NCI-H2081 (cell line): ENCODE results near the gene SURF2.
A peak's percentile ranks its signal among the peaks of the same experiment; 100 is the strongest.
"Not testable (repeated sequence)": the region's sequence is repeated elsewhere in the genome, so short reads cannot be mapped to it uniquely, and the experiment has no call there.

Source experiments
- DNase-seq, 2 experiments: peaks; one replicate each; lab custom pipeline; 2025; lab: John Stamatoyannopoulos, UW

The SURF2 gene

DNA sequence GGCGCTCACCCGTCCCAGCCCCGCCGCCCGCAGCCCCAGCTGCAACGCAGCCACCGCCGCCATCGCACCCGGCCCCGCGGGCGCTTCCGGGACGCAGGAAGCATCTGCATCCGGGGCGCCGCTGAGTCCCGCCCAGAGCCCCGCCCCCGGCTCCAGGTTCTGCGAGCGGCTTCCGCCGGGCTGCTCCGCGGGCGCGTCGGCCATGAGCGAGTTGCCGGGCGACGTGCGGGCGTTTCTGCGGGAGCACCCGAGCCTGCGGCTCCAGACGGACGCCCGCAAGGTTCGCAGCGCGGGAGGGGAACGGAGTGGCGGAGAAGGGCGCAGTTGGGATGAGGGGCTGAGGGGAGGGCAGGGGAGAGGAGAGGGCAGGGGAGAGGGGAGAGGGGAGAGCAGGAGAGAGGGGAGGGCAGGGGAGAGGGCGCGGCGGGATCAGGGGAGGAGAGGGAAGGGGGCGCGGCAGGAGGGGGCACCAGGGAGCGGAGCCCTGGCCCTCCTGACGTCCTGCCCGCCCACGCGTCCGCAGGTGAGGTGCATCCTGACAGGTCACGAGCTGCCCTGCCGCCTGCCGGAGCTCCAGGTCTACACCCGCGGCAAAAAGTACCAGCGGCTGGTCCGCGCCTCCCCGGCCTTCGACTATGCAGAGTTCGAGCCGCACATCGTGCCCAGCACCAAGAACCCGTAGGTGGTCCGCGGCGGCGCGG, at the start of gene SURF2, which contains the start of gene SURF1:
SURF2 (plus strand) TSS at position 160 of the 701 bp plus-strand sequence; CDS start at position 203, 43 bp downstream.
SURF1 (minus strand) TSS at position 97 of the 701 bp plus-strand sequence; CDS start at position 63, 34 bp downstream.
- peak; percentile 84 to 90 for DNase-seq

DNA sequence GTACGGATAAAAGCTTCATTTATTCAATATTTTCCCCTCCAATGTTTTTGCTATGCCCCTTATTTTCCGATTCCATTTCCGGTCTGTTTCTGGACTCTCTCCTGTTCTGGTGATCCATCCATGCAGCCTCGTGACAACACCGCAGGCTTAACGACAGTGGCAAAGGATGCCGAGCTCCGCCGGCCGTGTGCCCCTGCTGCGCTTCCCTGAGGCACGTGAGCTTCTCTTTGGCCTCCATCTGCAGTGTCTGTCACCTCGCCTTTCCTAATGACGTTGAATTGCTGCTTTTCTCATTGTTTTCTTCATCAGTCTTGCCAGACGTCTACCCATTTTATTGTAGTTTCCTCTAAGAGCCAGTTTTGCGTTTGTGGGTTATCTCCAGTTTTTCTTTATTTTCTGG, 49.0 kb upstream of the SURF2 start:
- no peak for DNase-seq

DNA sequence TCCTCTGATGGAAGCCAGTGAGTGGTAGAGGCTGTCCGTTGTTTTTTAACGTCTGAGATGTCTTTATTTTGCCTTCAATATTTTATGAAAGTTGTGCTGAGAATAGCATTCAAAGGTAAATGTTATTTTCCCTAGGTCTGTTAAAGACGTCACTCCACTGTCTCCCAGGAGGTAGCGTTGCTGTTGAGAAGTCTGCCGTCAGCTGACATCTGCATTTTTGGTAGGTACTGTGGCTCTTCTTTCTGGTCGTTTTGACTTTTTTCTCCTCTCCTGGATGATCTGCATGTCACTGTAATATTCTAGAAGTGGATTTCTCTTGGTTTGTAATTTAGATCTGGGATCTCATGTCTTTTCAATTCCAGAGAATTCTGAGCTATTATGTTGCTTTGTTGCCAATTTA, 46.7 kb upstream of the SURF2 start:
- DNase-seq: no peak

DNA sequence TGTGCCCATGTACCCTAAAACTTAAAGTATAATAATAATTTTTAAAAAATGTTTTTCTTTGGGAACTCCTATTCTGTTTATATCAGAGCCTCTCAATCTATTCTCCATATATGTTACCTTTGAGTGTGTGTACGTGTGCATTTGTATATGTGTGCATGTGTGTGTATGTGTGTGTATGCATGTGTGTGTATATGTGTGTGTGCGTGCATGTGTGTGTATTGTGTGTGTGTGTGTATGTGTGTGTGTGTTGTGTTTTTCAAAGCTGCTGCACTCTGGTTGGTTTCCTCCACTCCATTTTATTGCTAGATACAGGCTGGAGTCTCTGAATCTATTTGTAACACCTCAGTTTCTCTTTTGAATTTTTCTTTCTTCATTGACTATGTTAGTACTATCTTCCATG, 40.4 kb upstream of the SURF2 start:
- no peak for DNase-seq

DNA sequence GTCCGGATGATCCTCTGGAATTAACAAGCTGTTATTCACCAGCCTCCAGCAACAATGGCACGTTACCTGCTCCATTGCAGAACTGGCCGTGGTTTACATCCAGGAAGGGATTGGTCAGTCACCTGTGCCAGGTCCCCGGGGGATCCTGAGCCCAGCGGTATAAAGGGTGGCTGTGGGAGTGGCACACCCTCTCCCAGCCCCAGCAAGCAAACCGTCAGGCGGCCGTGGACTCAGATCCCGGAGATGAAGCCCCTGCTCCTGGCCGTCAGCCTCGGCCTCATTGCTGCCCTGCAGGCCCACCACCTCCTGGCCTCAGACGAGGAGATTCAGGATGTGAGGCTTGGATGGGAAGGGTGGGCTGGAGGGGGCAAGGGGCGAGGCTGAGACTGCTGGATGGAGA, 38.8 kb upstream of the SURF2 start:
- DNase-seq: not testable (repeated sequence)

DNA sequence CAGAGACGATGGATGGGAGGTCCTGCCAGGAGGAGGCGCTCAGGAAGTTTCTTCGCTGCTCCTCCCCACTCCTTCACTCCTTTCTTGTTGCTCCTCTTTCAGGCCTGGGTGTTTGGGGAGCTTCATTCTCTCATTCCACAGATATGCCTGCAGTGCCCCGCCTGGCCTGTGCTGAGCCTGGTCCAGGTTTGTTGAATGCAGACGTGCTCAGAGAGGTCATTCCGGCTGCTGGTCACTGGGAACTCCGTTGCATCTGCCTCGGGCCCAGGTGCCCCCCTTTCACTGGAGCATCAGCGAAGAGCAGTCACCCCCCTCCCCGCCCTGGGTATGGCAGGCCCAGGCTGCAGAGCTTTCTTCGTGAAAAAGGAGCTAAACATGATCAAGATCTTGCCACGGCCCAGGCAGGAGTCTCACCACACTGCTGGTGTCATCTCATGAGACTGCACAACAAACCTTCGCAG, 35.9 kb upstream of the SURF2 start:
- no peak for DNase-seq

DNA sequence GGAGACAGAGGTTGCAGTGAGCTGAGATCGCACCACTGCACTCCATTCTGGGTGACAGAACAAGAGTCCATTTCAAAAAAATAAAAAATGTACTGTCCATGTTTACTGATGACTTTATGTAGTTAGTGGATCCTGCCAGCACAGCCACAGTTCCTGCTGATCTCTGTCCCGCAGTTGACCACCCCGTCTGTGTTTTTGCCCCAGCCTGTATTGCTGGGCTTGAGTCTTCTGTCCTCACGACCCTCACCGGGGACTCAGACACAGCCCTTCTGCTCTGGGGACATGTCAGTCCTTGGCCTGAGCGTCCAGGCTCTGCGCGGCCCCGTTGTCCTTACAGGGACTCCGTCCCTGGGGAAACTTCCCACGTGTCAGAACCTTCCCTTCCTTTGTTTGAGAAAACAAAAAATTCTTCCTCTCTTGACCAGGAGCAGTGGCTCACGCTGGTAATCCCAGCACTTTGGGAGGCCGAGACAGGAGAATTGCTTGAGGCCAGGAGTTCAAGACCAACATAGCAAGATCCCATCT, 34.9 kb upstream of the SURF2 start:
- DNase-seq: no peak

DNA sequence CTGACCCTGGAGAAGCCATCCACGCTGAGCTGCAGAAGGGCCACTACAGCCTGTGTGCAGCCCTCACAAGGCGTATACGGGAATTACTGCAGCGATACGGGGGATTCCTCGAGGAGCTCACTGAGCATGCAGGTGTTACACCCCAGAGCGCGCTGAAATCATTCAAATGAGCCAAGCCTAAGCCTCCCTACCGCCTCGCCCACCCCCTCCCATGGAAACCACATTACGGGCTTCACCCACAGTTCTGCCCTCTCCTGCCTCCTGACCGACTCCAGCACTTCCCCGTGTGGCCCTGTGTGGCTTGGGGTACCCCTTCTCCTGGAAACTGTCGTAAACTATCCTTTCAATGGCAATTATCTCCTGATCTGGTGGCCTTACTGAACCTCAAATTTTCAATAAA, 33.6 kb upstream of the SURF2 start:
- DNase-seq: no peak

DNA sequence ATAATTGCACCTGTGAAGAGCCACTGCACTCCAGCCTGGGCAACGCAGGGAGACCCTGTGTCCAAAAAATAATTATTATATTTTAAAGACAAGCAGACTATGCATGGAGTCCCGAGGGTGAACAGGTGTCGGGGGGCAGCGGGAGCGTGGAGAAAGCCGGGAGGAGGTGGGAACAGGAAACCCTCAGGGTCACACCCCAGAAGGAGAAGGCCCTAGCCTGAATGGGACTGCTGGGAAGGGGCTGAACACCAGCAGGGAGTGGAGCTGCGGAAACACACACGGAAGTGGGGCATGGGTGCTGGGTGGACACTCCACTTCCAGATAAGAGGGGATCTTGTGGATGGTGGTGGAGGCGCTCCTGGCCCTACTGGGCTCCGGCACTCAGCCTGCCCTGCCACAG, 33.1 kb upstream of the SURF2 start:
- no peak for DNase-seq

DNA sequence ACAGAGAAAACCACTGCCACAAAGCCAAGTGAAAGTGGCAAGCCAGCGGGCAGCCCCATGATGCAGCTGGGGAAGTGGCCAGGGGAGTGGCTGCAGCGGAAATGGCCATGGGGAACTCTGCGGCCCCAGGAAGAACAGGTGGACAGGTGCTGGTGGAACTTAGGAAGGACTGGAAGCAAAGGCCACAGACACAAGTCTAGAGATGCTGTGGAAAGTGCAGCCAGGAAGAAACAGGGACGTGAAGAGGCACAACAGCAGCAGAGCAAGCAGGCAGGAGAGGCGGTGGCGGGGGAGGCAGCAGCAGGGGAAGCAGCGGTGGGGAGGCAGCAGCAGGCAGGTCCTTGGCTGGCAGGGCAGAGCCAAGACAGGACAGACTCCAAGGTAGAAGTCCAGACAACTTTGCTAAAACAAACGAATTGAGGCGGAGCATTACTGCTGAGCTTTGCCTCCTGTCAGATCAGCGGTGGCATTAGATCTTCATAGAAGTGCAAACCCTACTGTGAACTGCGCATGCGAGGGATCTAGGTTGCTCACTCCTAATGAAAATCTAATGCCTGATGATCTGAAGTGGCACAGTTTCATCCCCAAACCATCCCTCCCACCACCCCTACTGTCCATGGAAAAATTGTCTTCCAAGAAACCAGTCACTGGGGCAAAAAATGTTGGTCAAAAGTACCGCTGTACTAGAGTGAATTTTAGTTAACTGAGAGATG, 32.2 kb upstream of the SURF2 start:
- DNase-seq: no peak

DNA sequence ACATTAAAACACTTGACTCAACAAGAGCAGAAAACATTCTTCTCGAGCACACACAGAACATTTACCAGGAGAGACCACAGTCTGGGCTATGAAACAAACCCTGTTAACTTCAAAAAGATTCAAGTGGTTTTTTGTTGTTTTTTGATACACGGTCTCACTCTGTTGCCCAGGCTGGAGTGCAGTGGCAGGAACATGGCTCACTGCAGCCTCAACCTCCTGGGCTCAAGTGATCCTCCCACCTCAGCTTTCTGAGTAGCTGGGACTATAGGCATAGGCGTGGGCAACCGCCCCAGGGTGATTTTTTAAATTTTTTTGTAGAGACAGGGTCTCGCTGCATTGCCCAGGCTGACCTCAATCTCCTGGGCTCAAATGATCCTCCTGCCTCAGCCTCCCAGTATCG, 29.3 kb upstream of the SURF2 start:
- DNase-seq: not testable (repeated sequence)

DNA sequence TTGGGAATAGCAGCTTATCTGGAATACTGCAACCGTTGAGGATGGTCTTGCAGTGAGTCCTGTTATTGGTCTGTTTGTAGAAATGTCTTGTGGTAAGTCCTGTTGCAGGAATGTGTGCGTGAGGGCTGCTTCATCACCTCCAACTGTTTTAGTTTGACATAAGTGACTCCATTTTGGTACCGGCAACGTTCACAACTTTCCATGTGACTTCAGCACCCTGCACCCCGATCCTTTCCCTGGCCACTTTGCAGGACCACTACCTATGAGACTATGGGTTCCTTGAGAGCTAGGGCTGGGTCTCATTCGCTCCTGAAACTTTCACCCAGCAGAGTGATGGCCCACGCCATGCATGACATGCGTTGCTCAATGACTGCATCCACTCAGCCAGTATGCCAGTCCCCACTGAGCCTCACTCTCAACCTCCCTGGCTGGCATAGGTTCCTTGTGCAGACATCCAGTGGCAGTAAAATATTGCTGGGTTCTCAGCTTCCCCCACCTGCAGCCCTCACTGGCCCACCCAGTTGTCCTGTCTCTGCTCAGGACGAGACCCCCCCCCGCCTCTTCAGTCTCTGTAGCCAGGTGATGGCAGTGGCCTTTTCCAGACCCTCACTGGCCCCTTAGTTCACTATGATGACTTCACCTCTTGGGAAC, 28.4 kb upstream of the SURF2 start:
- no peak for DNase-seq

DNA sequence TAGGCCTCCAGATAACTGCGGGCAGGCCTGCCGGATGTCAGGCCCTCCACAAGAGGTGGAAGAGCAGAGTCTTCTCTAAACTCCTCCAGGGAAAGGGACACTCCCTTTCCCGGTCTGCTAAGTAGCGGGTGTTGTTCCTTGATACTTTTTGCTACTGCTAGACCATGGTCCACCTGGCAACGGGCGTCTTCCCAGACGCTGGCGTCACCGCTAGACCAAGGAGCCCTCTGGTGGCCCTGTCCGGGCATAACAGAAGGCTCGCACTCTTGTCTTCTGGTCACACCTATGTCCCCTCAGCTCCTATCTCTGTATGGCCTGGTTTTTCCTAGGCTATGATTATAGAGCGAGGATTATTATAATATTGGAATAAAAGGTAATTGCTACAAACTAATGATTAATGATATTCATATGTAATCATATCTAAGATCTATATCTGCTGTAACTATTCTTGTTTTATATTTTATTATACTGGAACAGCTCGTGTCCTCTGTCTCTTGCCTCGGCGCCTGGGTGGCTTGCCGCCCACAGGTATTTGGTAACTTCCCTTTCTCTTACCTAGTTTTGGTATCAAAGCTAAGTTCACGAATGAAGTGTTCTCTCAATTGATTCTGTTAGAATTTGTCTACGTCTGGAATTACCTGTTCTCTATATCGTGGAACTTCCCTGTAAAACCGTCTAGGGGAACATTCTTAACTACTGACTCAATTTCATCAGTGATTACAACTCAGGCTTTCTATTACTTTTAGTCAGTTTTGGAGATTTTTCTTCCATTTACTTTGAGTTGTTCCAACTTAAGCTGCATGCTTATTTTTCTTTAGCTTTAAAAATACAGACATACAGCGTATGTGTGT, 26.8 kb upstream of the SURF2 start:
- peak; percentile 15 to 48 for DNase-seq

DNA sequence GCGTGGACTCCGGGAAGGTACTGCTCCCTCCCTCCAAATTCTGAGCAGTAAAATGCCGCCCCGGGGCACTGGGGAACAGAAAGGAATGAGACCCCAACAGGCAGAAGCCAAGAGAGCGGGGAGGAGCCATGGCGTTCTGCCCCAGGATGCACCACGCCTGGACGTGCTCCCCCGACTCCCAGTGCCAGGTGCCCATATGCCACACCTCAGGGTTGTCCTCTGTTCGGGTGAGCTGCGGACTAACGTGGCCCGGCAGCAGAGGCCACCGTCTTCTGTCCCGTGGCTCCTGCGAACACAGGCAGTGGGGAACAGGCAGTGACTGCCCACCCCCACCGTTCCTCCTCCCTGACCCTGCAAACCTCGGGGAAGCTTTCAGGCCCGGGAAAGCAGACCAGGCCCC, 25.1 kb upstream of the SURF2 start:
- no peak for DNase-seq

DNA sequence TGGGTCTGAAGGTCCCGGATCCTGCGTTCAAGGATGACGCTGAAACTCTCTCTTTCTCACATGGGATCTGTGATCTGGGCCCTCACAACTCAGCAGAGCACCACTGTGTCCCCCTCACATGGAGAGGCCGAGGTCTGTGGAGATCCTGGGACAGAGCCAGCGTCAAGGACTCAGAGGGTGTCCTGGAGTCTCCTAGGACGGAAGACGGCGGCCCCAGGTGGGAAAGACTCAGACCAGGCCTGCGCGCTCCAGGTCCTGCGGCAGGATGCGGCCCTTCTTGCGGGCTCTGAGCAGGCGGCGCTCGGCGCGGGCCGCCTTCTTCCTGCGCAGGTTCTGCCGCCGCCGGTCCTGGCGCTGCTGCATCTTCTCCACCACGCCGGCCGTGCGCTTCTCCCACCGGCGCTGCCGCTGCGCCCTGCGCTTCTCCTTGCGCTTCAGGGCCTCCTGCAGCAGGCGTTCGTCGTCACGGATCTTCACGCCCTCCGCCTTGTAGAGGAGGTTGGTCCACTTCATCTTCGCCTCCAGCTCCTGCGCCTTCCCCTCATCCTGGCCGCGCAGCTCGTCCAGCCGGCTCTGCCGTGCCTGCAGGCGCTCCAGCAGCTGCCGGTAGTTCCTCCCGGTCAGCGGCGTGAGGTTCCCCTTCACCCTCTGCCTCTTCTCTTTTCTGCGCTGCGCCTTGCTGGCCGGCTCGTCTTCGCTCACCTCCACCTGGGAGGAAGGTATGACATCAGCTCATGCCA, 24.5 kb upstream of the SURF2 start:
- DNase-seq: no peak

DNA sequence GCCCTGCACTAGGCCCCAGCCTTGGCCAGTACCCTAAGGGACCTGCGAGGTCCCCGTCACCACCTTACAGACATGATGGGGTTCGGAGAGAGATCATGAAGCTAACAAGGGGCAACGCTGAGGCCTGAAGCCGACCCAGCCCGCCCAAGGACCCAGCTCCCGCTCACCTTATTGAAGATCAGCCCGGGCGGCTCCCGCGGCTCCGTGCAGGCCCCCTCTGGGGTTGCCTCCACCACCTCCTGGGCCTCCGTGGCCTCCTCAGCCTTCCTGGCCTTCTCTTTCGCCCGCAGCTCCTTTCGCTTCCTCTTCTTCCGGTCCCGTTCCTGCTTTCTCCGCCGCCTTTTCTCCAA, 24.0 kb upstream of the SURF2 start:
- DNase-seq: no peak

DNA sequence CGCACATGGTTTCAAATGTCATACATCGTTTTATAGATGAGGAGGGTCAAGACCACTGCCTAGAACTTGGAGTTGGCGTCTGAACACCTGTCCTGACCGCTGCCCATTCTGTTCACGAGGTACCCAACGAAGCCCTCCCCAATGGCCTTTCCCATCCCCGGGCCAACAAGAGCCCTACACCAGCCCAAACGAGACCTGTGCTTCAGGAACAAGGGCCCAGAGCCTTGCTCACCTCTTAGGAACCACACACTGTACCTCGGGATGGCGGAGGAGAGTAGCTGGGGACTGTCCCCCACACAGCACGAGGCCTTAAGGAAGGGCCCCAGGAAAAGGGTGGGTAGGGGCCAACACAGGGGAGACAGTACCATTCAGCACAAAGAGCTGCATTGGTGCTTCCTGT, 23.3 kb upstream of the SURF2 start:
- no peak for DNase-seq

DNA sequence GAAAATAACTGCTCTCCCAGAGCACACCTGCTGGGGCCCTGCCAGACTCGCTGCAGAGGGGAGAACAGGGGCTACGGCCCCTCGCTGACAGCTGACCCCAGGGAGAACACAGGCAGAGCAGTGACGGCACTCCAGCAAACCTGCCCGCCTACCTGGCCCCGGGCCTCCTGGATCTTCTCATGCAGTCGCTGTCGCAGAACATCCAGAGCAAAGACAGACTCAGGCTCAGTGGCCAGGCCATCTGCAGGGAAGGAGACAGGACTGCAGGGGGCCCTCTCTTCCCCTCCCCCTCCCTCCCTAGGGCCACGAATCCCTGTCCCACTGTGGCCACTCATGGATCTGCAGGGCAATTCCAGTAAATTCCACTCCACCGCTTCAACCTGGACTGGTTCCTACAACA, 22.8 kb upstream of the SURF2 start:
- DNase-seq: no peak

DNA sequence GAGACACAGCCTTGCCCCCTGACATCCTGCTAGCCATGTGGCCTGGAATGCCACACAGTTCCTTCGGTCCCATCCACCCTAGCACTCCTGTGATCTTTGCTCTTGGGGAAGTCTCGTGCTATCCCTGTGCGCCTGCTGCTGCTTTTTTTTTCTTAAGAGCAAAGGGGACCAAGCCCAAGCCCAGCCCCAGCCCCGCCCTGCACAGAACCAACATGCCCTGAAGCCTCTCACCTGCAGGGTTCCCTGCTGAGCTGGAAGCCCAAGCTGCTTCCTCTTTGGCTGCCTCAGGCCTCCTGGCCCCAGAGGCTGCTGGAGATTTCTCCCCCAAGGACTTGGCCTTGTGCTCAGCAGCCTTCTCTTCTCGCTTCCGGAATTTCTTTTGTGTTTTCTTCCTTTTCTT, 22.2 kb upstream of the SURF2 start:
- DNase-seq: peak; percentile 29 to 59

DNA sequence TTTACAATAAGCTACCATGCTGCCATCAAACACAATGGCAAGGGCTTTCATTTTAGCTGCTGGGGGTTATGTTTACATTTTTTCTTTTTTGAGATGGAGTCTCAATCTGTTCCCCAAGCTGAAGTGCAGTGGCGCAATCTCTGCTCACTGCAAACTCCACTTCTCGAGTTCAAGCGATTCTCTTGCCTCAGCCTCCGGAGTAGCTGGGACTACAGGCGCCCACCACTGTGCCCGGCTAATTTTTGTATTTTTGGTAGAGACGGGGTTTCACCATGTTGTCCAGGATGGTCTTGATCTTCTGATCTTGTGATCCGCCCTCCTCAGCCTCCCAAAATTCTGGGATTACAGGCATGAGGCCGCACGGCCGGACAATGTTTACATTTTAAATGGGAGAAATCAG, 21.5 kb upstream of the SURF2 start:
- DNase-seq: not testable (repeated sequence)
